Esophagus squamous epithelium (tissue), 5 donors: ENCODE data around the gene ALKBH3. TPM values are rescaled to one million over a fixed set of nuclear protein-coding genes. Genes with fewer than 3 reads are reported as not detected.

Experiments used
- DNase-seq: peaks from one replicate; lab custom pipeline; 2025; lab: John Stamatoyannopoulos, UW
- H3K27ac ChIP-seq, 4 donors: fragments of 200-600 bp; sonication (generic); one replicate each; pipeline ENCODE4 v1.5.1; 2016 to 2019; ENCODE audit warnings: mild to moderate bottlenecking in 1 of 4
- H3K27me3 ChIP-seq, 4 donors: fragments of 200-600 bp; sonication (generic); 1 replicate in 3 of 4; 2 replicates in 1 of 4; pipeline versions ENCODE4 v1.5.1 to v1.6.0; 2017 to 2021; ENCODE audit warnings: antibody characterized with exemption in 1 of 4
- H3K36me3 ChIP-seq, 3 donors: fragments of 200-600 bp; sonication (generic); one replicate each; pipeline ENCODE4 v1.5.1; 2016 to 2019
- H3K4me1 ChIP-seq, 3 donors: fragments of 200-600 bp; sonication (generic); one replicate each; pipeline ENCODE4 v1.5.1; 2017 to 2019
- H3K4me3 ChIP-seq, 4 donors: fragments of 200-600 bp; sonication (generic); 1 replicate in 3 of 4; 2 replicates in 1 of 4; pipeline ENCODE4 v1.5.1; 2016 to 2019; ENCODE audit warnings: mild to moderate bottlenecking in 2 of 4, moderate library complexity in 1 of 4
- H3K9me3 ChIP-seq, 3 donors: fragments of 200-600 bp; sonication (generic); one replicate each; pipeline ENCODE4 v1.5.1; 2016 to 2019
- POLR2A ChIP-seq, 4 donors: fragments of 450-650 bp; IDR thresholded peaks; one replicate each; pipeline ENCODE4 v1.6.1; 2017; ENCODE audit warnings: antibody characterized with exemption in 4 of 4, mild to moderate bottlenecking in 4 of 4, moderate library complexity in 3 of 4
- WGBS, 2 donors: methylation state at CpG; one replicate each; pipeline ENCODE4 v1.1.5; 2018; 5-methylcytosine and 5-hydroxymethylcytosine counted together
- intact Hi-C: fragments of 100-400 bp; cut with DNase I; formaldehyde crosslinking; loops from one replicate; pipeline ENCODE4 v1.15.0; 2022
- total RNA-seq, 4 donors: library from RNA; depleted of rRNA; stranded (reverse); fragments of >200 nt; gene quantifications; one replicate each; pipeline ENCODE4 v1.1.0, GENCODE V29; 2016
- TF ChIP-seq, protein P1 (sequence below), 6 experiments: fragments of 450-650 bp in 4 of 6; fragments of 200-600 bp in 2 of 6; sonication (generic) in 2 of 6; IDR thresholded peaks; one replicate each; pipeline ENCODE4 v1.5.1; 2016 to 2019; ENCODE audit warnings: antibody characterized with exemption in 6 of 6, mild to moderate bottlenecking in 4 of 6, moderate library complexity in 4 of 6
- donor health status: DM: yes; HTN: yes; CAD: no.

ALKBH3 gene
- total RNA-seq, 4 donors from 2014 or later = 25.6 to 41.2 (median 30.7) TPM

- WGBS, 2 donors = 29 to 38% methylated on average over 5 of the region's 5 CpGs
- no peak overlapping the region for H3K4me3 ChIP-seq
Measured at GRCh38 chr11:43868852-43869567, 11.6 kb upstream of the ALKBH3 start.

DNA sequence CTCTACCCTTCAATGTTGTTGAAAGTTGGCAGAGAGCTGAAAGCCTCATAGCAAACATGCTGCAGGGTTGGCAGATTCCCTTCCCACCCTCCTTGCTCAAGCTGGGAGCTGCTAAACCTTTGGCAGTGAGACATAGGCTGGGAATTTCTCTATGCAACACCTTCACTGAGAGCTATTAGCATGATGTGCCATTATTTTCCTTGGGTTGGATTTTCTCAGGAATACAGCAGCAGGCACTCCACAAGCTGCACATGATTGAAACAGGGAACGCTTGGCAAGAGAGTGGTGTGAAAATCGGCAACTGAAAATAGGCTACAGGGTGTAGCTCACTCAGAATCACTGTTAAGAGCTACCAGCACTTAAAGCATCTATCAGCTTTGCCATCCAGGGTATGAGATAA lies 9.6 kb upstream of the ALKBH3 start:
- Histone ChIP-seq H3K4me1 (no peaks in the 10 kb centered on the region), H3K27ac (no peak overlapping the region), H3K36me3 (no peaks in the 10 kb centered on the region), H3K27me3 (peaks cover 0 to 64% (median 2%) of the 10 kb centered on the region in 4 donors), H3K9me3 (no peaks in the 10 kb centered on the region), H3K4me3 (no peak overlapping the region)
- TF ChIP-seq, protein P1, sequence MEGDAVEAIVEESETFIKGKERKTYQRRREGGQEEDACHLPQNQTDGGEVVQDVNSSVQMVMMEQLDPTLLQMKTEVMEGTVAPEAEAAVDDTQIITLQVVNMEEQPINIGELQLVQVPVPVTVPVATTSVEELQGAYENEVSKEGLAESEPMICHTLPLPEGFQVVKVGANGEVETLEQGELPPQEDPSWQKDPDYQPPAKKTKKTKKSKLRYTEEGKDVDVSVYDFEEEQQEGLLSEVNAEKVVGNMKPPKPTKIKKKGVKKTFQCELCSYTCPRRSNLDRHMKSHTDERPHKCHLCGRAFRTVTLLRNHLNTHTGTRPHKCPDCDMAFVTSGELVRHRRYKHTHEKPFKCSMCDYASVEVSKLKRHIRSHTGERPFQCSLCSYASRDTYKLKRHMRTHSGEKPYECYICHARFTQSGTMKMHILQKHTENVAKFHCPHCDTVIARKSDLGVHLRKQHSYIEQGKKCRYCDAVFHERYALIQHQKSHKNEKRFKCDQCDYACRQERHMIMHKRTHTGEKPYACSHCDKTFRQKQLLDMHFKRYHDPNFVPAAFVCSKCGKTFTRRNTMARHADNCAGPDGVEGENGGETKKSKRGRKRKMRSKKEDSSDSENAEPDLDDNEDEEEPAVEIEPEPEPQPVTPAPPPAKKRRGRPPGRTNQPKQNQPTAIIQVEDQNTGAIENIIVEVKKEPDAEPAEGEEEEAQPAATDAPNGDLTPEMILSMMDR (IDR thresholded peaks at IDR 0.05) = no peak
- TF ChIP-seq POLR2A (IDR thresholded peaks at IDR 0.05) = no peak
- 69 to 90% methylated on average over 2 of the region's 2 CpGs for WGBS, 2 donors
- intact Hi-C loops = no loop called here
- no peak for DNase-seq

More at GRCh38 chr11:43868852-43869567, 11.6 kb upstream of the ALKBH3 start:
- TF ChIP-seq POLR2A (IDR thresholded peaks at IDR 0.05) = no peak
- TF ChIP-seq, protein P1 (IDR thresholded peaks at IDR 0.05) = no peak
- H3K27ac ChIP-seq = no peak overlapping the region
- H3K27me3 ChIP-seq = peaks cover 0 to 44% (median 2%) of the 10 kb centered on the region in 4 donors
- no peak for DNase-seq
- no peaks in the 10 kb centered on the region for H3K36me3 ChIP-seq
- H3K4me1 ChIP-seq = no peaks in the 10 kb centered on the region
- intact Hi-C loops = no loop called here
- no peaks in the 10 kb centered on the region for H3K9me3 ChIP-seq

- Histone ChIP-seq H3K4me1 (no peaks in the 10 kb centered on the region), H3K4me3 (no peak overlapping the region), H3K9me3 (no peaks in the 10 kb centered on the region), H3K27me3 (peaks cover 0 to 83% (median 2%) of the 10 kb centered on the region in 4 donors), H3K27ac (no peak overlapping the region), H3K36me3 (no peaks in the 10 kb centered on the region)
- 61 to 68% methylated on average over 4 to 7 of the region's 7 CpGs for WGBS, 2 donors
- DNase-seq = no peak
- intact Hi-C loops = no loop called here
- TF ChIP-seq, protein P1 (IDR thresholded peaks at IDR 0.05) = no peak
- TF ChIP-seq POLR2A (IDR thresholded peaks at IDR 0.05) = no peak
Measured at GRCh38 chr11:43872995-43873394, 7.6 kb upstream of the ALKBH3 start.

DNA sequence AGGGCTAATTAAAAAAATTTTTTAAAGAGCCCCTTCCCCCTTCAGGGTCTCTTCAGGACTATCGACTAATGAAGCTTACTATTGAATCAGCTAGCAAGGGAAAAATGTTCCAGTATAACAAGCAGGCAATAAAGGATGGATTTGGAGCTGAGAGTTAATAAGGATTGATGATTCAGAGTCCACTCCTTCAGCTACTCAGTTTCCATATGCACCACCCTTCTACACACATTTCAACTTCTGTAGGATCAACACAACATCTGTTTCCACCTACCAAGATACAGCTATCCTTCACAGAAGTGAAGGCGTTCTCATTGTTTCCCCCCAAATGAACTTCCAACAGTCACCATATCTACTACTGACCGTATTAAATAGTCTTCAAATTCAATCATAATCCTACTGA lies 6.6 kb upstream of the ALKBH3 start:
- H3K27me3 ChIP-seq = peaks cover 0 to 93% (median 2%) of the 10 kb centered on the region in 4 donors
- no peak for DNase-seq
- 68 to 72% methylated on average over 3 of the region's 3 CpGs for WGBS, 2 donors

GRCh38 chr11:43874738-43875137 lies 5.9 kb upstream of the ALKBH3 start:
- Histone ChIP-seq H3K36me3 (no peaks in the 10 kb centered on the region), H3K27me3 (peaks cover 0 to 93% (median 2%) of the 10 kb centered on the region in 4 donors), H3K27ac (no peak overlapping the region), H3K9me3 (no peaks in the 10 kb centered on the region), H3K4me3 (no peak overlapping the region), H3K4me1 (no peaks in the 10 kb centered on the region)
- intact Hi-C loops = no loop called here
- no peak for TF ChIP-seq POLR2A (IDR thresholded peaks at IDR 0.05)
- TF ChIP-seq, protein P1 (IDR thresholded peaks at IDR 0.05) = no peak
- 38 to 50% methylated on average over 1 of the region's 1 CpG for WGBS, 2 donors
- DNase-seq = no peak

More for the DNA sequence above, 6.6 kb upstream of the ALKBH3 start:
- intact Hi-C loops = no loop called here
- H3K36me3 ChIP-seq = no peaks in the 10 kb centered on the region
- no peaks in the 10 kb centered on the region for H3K4me1 ChIP-seq
- H3K4me3 ChIP-seq = no peak overlapping the region
- no peak overlapping the region for H3K27ac ChIP-seq
- H3K9me3 ChIP-seq = no peaks in the 10 kb centered on the region
- TF ChIP-seq POLR2A (IDR thresholded peaks at IDR 0.05) = no peak
- TF ChIP-seq, protein P1 (IDR thresholded peaks at IDR 0.05) = no peak
